DND-41 (cell line): Measurements from ENCODE around the gene PRMT5.
A peak's percentile ranks its signal among the peaks of the same experiment; 100 is the strongest.

Experiments
- ATAC-seq: fragments of 200-7000 bp; cut with Tn5 transposase; 3 replicates; pipeline ENCODE4 v1.9.1; 2021; ENCODE audit warnings: low read depth; ENCODE audit not compliant: insufficient read depth
- DNase-seq: peaks from one replicate; pipeline ENCODE4 v3.0.0-alpha.2; 2020
- H2AFZ ChIP-seq: 2 replicates; pipeline ENCODE4 v1.6.0; 2012; ENCODE audit warnings: low read depth, low read length
- H3K27ac ChIP-seq: 2 replicates; pipeline ENCODE4 v1.5.1; 2012; ENCODE audit warnings: low read length, inconsistent platforms
- H3K27me3 ChIP-seq: fragments of 200-600 bp; sonication (generic); 2 replicates; pipeline ENCODE4 v1.6.0; 2012; ENCODE audit warnings: low read length, mild to moderate bottlenecking, inconsistent platforms; ENCODE audit not compliant: insufficient read depth, poor library complexity
- H3K36me3 ChIP-seq: 2 replicates; pipeline ENCODE4 v1.5.1; 2012; ENCODE audit warnings: low read length, inconsistent platforms; ENCODE audit not compliant: insufficient read depth
- H3K4me1 ChIP-seq: 2 replicates; pipeline ENCODE4 v1.5.1; 2012; ENCODE audit warnings: mild to moderate bottlenecking, low read length; ENCODE audit not compliant: insufficient read depth
- H3K4me2 ChIP-seq: 2 replicates; pipeline ENCODE4 v1.6.0; 2012; ENCODE audit warnings: mild to moderate bottlenecking, moderate library complexity, low read length, inconsistent platforms; ENCODE audit not compliant: insufficient read depth
- H3K4me3 ChIP-seq, 2 experiments: fragments of 200-600 bp in 1 of 2; shearing (Covaris generic) in 1 of 2; 2 replicates each; pipeline ENCODE4 v1.5.1; 2012 to 2016; ENCODE audit warnings: inconsistent platforms in 2 of 2, low read length in 2 of 2, mild to moderate bottlenecking in 2 of 2, low read depth in 1 of 2, moderate library complexity in 1 of 2
- H3K79me2 ChIP-seq: 2 replicates; pipeline ENCODE4 v1.6.0; 2012; ENCODE audit warnings: low read length, inconsistent platforms; ENCODE audit not compliant: insufficient read depth
- H3K9ac ChIP-seq: 2 replicates; pipeline ENCODE4 v1.6.0; 2012; ENCODE audit warnings: low read depth, mild to moderate bottlenecking, inconsistent platforms, low read length, moderate library complexity
- H3K9me3 ChIP-seq: 2 replicates; pipeline ENCODE4 v1.5.1; 2012; ENCODE audit warnings: low read length, moderate library complexity, mild to moderate bottlenecking, inconsistent platforms; ENCODE audit not compliant: insufficient read depth, severe bottlenecking
- H4K20me1 ChIP-seq: 2 replicates; pipeline ENCODE4 v1.6.0; 2012; ENCODE audit warnings: low read length; ENCODE audit not compliant: insufficient read depth
- CTCF ChIP-seq: IDR thresholded peaks from 2 replicates; pipeline ENCODE4 v1.5.1; 2012; ENCODE audit warnings: borderline replicate concordance, low read length, moderate library complexity, mild to moderate bottlenecking; ENCODE audit not compliant: poor library complexity, severe bottlenecking; ENCODE audit errors: extremely low read depth
- EZH2 ChIP-seq: IDR thresholded peaks from 3 replicates; pipeline ENCODE4 v1.6.1; 2012; ENCODE audit warnings: borderline replicate concordance, low read depth, mild to moderate bottlenecking, moderate library complexity, low read length, inconsistent platforms; ENCODE audit not compliant: severe bottlenecking

Gene PRMT5

GRCh38 chr14:22973217-22974032 is 44.2 kb upstream of the PRMT5 start:
- Histone ChIP-seq H4K20me1 (peaks cover 5% of the 10 kb centered on the region), H3K79me2 (no peaks in the 10 kb centered on the region), H3K9ac (no peak overlapping the region), H3K27me3 (no peaks in the 10 kb centered on the region), H3K36me3 (peaks cover 41% of the 10 kb centered on the region), H3K4me2 (no peak overlapping the region), H3K27ac (no peak overlapping the region), H3K4me1 (0 out of 2 replicates have a peak, but pooled peaks cover 3% of the 10 kb centered on the region), H2AFZ (no peak overlapping the region), H3K9me3 (no peaks in the 10 kb centered on the region), H3K4me3 (no peak overlapping the region)
- DNase-seq (peak; percentile 42), ATAC-seq (peak; percentile 77)
- peak; percentile 77 for TF ChIP-seq CTCF
- no peak for TF ChIP-seq EZH2

GRCh38 chr14:22972313-22972930 is 43.2 kb upstream of the PRMT5 start:
- H2AFZ ChIP-seq = no peak overlapping the region
- ATAC-seq = no peak

DNA sequence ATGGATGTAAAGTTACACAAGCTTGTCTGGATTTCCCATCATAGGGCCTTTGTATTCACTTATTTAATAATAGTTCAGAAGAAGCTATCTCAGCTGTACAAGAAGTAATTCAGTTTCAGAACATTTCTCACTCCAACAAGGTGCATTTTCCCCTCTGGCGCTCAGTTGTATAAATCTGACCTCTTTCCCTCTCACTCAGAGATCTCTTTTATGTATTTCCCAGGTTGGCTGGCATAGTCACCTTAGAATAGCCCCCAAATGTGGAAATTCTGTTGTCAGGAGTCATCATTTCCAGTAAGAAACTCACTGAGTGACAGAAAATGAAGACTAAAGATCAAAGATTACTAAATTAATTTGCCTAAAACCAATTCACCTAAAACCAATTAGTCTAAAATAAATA is 42.0 kb upstream of the PRMT5 start:
- H3K79me2 ChIP-seq = no peaks in the 10 kb centered on the region
- no peak overlapping the region for H2AFZ ChIP-seq
- H3K27me3 ChIP-seq = no peaks in the 10 kb centered on the region
- H3K4me2 ChIP-seq = no peak overlapping the region
- no peak overlapping the region for H3K4me3 ChIP-seq
- peaks cover 5% of the 10 kb centered on the region for H4K20me1 ChIP-seq
- no peak overlapping the region for H3K9ac ChIP-seq
- TF ChIP-seq CTCF = no peak
- TF ChIP-seq EZH2 = no peak
- no peaks in the 10 kb centered on the region for H3K4me1 ChIP-seq
- ATAC-seq (no peak), DNase-seq (no peak)
- no peak overlapping the region for H3K27ac ChIP-seq
- H3K36me3 ChIP-seq = peaks cover 28% of the 10 kb centered on the region
- no peaks in the 10 kb centered on the region for H3K9me3 ChIP-seq

More at GRCh38 chr14:22972313-22972930, 43.2 kb upstream of the PRMT5 start:
- Histone ChIP-seq H3K4me2 (no peak overlapping the region), H3K79me2 (no peaks in the 10 kb centered on the region), H3K36me3 (peaks cover 36% of the 10 kb centered on the region), H3K9ac (no peak overlapping the region), H3K4me3 (no peak overlapping the region), H3K9me3 (no peaks in the 10 kb centered on the region), H4K20me1 (peaks cover 5% of the 10 kb centered on the region), H3K27ac (no peak overlapping the region), H3K4me1 (no peaks in the 10 kb centered on the region), H3K27me3 (no peaks in the 10 kb centered on the region)
- no peak for TF ChIP-seq CTCF
- no peak for TF ChIP-seq EZH2
- DNase-seq = no peak
